ENCODE results near the gene GFAP.

The GFAP gene

GRCh38 chr17:44899074-44899782, 16.1 kb downstream of the GFAP start, which contains the start of gene EFTUD2:
EFTUD2 (minus strand) TSS chr17:44899445; CDS start chr17:44894521, 4,924 bp downstream.
- peak within 1 kb of the TSS; percentile 86 for H3K4me3 ChIP-seq (ENCODE audit: low read depth, low read length)
- TF ChIP-seq CTCF (conservative IDR thresholded peaks at IDR 0.05; ENCODE audit: low read depth, low read length) = no peak
- DNase-seq (ENCODE audit: low read depth) = peak; percentile 90

GRCh38 chr17:44898768-44899073, 16.6 kb downstream of the GFAP start:
- peak overlapping the region; percentile 86 for H3K4me3 ChIP-seq (ENCODE audit: low read depth, low read length)
- DNase-seq (ENCODE audit: low read depth) = peak; percentile 52

GRCh38 chr17:44894642-44895041, 20.7 kb downstream of the GFAP start:
- no peak overlapping the region for H3K4me3 ChIP-seq (ENCODE audit: low read depth, low read length)
- no peak for TF ChIP-seq CTCF (conservative IDR thresholded peaks at IDR 0.05; ENCODE audit: low read depth, low read length)
- DNase-seq (ENCODE audit: low read depth) = no peak

More at GRCh38 chr17:44898768-44899073, 16.6 kb downstream of the GFAP start:
- no peak for TF ChIP-seq CTCF (conservative IDR thresholded peaks at IDR 0.05; ENCODE audit: low read depth, low read length)

GRCh38 chr17:44892250-44892649, 23.1 kb downstream of the GFAP start:
- no peak for DNase-seq (ENCODE audit: low read depth)
- no peak overlapping the region for H3K4me3 ChIP-seq (ENCODE audit: low read depth, low read length)
- no peak for TF ChIP-seq CTCF (conservative IDR thresholded peaks at IDR 0.05; ENCODE audit: low read depth, low read length)

GRCh38 chr17:44889003-44889402, 26.3 kb downstream of the GFAP start:
- H3K4me3 ChIP-seq (ENCODE audit: low read depth, low read length) = no peak overlapping the region
- no peak for TF ChIP-seq CTCF (conservative IDR thresholded peaks at IDR 0.05; ENCODE audit: low read depth, low read length)
- DNase-seq (ENCODE audit: low read depth) = no peak

- DNase-seq (ENCODE audit: low read depth) = no peak
- no peak overlapping the region for H3K4me3 ChIP-seq (ENCODE audit: low read depth, low read length)
- TF ChIP-seq CTCF (conservative IDR thresholded peaks at IDR 0.05; ENCODE audit: low read depth, low read length) = no peak
Observed at GRCh38 chr17:44887971-44888954, 27.0 kb downstream of the GFAP start.

All from choroid plexus epithelial cell (primary cell).